Caco-2 (cell line): ENCODE results near the gene NHERF2. TPM values are rescaled to one million over a fixed set of nuclear protein-coding genes. Genes with fewer than 3 reads are reported as not detected.

ENCODE experiments used
- BruUV-seq: library from RNA; stranded (reverse); fragments of 400-500 nt; replicated peaks from 2 replicates; lab custom pipeline; 2021; lab: Mats Ljungman, UMichigan
- CTCF ChIA-PET: fragments of 300-600 bp; sonication (Branson Sonifier 250); formaldehyde crosslinking; loops from one replicate; lab custom pipeline; 2022; ENCODE audit warnings: antibody characterized with exemption; lab: Charles Lee
- POLR2A ChIA-PET: fragments of 300-600 bp; sonication (Branson Sonifier 250); formaldehyde crosslinking; loops from one replicate; lab custom pipeline; 2022; ENCODE audit warnings: antibody characterized with exemption; lab: Charles Lee
- DNase-seq, 2 experiments: peaks; one replicate each; pipeline versions ENCODE4 v3.0.0 to v3.0.0-alpha.2; 2020 to 2022
- H3K27me3 ChIP-seq: replicated peaks from 2 replicates; pipeline ENCODE4 v1.6.0; 2011; ENCODE audit warnings: low read length; ENCODE audit not compliant: control insufficient read depth, insufficient read depth
- H3K36me3 ChIP-seq: 2 replicates; pipeline ENCODE4 v1.5.1; 2011; ENCODE audit warnings: low read length; ENCODE audit not compliant: control insufficient read depth, insufficient read depth
- H3K4me1 ChIP-seq: fragments of 250-450 bp; sonication (Bioruptor Pico); 2 replicates; pipeline ENCODE4 v1.5.1; 2020; ENCODE audit warnings: mild to moderate bottlenecking
- H3K4me3 ChIP-seq: 2 replicates; pipeline ENCODE4 v1.5.1; 2011; ENCODE audit warnings: low read depth, mild to moderate bottlenecking, control low read depth, low read length
- H3K9me3 ChIP-seq: fragments of 250-450 bp; sonication (Bioruptor Pico); 2 replicates; pipeline ENCODE4 v1.5.1; 2020; ENCODE audit warnings: mild to moderate bottlenecking, moderate library complexity
- H3K27ac Mint-ChIP-seq: one replicate; pipeline ENCODE4 v1.8.0; 2022; ENCODE audit warnings: mixed read lengths; ENCODE audit not compliant: unreplicated experiment
- H3K27me3 Mint-ChIP-seq: one replicate; pipeline ENCODE4 v1.8.0; 2022; ENCODE audit warnings: mixed read lengths; ENCODE audit not compliant: insufficient read depth, unreplicated experiment
- H3K36me3 Mint-ChIP-seq: one replicate; pipeline ENCODE4 v1.8.0; 2022; ENCODE audit warnings: mild to moderate bottlenecking, mixed read lengths; ENCODE audit not compliant: insufficient read depth, unreplicated experiment
- H3K4me1 Mint-ChIP-seq: one replicate; pipeline ENCODE4 v1.8.0; 2022; ENCODE audit warnings: low read depth, mixed read lengths; ENCODE audit not compliant: unreplicated experiment
- H3K4me3 Mint-ChIP-seq: one replicate; pipeline ENCODE4 v1.8.0; 2022; ENCODE audit warnings: mild to moderate bottlenecking, moderate library complexity, mixed read lengths; ENCODE audit not compliant: unreplicated experiment
- H3K9me3 Mint-ChIP-seq: one replicate; pipeline ENCODE4 v1.8.0; 2022; ENCODE audit warnings: mixed read lengths; ENCODE audit not compliant: unreplicated experiment
- intact Hi-C: fragments of 100-400 bp; cut with micrococcal nuclease; formaldehyde crosslinking; loops from one replicate; pipeline ENCODE4 v1.10.0; 2022; ENCODE audit not compliant: unreplicated experiment
- total RNA-seq: library from RNA; stranded (reverse); gene quantifications from 2 replicates; pipeline ENCODE4 v1.2.3, GENCODE V29; 2022
- TF ChIP-seq, protein P1 (sequence below), 2 experiments: fragments of 200-600 bp in 1 of 2; IDR thresholded peaks; 1 replicate in 1 of 2; 2 replicates in 1 of 2; pipeline versions ENCODE4 v1.5.1 to v1.8.0; 2011 to 2022; ENCODE audit warnings: antibody characterized with exemption in 1 of 2, control low read depth in 1 of 2, inconsistent platforms in 1 of 2, low read depth in 1 of 2, low read length in 1 of 2, mild to moderate bottlenecking in 1 of 2, moderate library complexity in 1 of 2; ENCODE audit not compliant: insufficient read depth in 1 of 2, severe bottlenecking in 1 of 2, unreplicated experiment in 1 of 2

Gene NHERF2
- total RNA-seq, 1 experiment from 2014 or later: 26.6 TPM

DNA sequence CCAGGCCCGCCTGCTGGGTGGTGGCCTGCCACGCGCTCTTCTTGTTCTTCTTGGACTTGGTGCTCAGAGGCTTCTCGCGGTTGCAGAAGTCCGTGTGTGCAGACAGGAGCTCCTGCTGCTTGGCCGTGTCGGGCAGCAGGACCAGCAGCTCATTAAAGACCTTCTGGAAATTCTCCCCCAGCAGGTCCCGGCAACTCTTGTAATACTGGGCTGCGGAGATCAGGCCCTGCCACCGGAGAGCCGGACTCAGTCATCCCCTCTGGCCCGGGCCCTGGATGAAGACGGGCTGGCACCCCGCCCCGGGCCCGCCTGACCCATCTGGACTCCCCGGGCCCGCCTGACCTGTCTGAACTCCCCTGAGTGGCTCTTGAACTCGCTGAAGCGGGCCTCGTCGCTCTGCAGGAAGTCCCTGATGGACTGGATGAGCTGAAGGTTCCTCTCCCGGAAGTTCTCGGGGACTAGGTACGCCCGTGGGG lies 28.3 kb upstream of the NHERF2 start:
- ChIA-PET POLR2A (no interaction called here), CTCF (no interaction called here)
- Histone ChIP-seq H3K9me3 (no peaks in the 10 kb centered on the region), H3K27me3 (no peaks in the 10 kb centered on the region), H3K36me3 (peaks cover 2% of the 10 kb centered on the region; the same call in 1 of the 2 replicates), H3K4me3 (no peak overlapping the region), H3K4me1 (no peaks in the 10 kb centered on the region)
- intact Hi-C loops: no loop called here
- BruUV-seq: TSS peak; percentile 15
- Mint-ChIP-seq H3K27ac (no peak overlapping the region), H3K27me3 (no peaks in the 10 kb centered on the region), H3K36me3 (peaks cover 49% of the 10 kb centered on the region), H3K4me1 (no peaks in the 10 kb centered on the region), H3K9me3 (no peaks in the 10 kb centered on the region), H3K4me3 (no peak overlapping the region)
- TF ChIP-seq, protein P1, sequence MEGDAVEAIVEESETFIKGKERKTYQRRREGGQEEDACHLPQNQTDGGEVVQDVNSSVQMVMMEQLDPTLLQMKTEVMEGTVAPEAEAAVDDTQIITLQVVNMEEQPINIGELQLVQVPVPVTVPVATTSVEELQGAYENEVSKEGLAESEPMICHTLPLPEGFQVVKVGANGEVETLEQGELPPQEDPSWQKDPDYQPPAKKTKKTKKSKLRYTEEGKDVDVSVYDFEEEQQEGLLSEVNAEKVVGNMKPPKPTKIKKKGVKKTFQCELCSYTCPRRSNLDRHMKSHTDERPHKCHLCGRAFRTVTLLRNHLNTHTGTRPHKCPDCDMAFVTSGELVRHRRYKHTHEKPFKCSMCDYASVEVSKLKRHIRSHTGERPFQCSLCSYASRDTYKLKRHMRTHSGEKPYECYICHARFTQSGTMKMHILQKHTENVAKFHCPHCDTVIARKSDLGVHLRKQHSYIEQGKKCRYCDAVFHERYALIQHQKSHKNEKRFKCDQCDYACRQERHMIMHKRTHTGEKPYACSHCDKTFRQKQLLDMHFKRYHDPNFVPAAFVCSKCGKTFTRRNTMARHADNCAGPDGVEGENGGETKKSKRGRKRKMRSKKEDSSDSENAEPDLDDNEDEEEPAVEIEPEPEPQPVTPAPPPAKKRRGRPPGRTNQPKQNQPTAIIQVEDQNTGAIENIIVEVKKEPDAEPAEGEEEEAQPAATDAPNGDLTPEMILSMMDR (IDR thresholded peaks at IDR 0.05; ENCODE audit: insufficient read depth in 1 of 2, low read depth in 1 of 2, low read length in 1 of 2, severe bottlenecking in 1 of 2, unreplicated experiment in 1 of 2): no peak
- no peak for DNase-seq

DNA sequence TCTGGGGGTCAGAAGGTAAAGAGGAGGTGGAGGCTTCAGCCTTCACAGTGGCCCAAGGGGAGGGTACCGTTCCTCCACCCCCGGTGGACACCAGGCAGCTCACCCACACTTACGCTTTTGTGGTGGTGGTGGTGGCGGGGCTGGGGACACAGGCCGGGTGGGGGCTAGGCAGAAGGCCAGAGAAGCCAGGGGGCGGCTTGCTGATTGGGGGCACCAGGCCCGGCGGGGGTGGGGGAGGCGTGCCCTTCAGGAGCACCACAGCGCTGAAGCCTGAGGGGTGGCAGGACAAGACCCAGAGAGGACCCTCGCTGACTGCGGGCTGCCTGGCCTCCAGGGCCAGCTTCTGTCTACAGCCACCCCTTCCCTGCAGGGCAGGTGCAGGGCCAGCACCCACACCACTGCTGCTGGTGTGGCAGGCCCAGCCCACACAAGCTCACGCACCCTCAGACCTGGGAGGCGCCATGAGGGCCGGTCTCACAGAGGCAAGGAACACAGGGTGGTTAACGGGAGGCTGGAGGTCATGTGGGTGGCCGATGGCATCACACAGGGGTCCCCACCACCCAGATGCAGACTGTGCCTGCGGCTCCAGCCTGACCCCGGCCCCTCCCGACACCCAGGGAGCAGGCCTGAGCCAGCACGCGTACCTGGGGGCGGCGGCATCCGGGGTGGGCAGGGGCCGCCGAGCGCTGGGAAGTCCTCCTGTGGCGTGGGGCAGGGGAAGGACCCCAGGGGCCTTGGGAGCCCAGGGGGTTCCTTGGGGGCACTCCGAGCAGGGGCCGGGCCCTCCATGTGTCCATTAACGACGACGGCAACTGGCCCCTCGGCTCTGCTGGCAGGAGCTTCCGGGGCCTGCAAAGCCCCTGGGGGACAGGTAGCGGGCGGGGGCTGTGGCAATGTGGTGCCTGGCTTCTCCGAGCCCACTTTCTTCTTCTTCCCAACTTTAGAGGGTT lies 27.6 kb upstream of the NHERF2 start:
- no peak for DNase-seq
- Mint-ChIP-seq H3K4me1 (no peaks in the 10 kb centered on the region), H3K9me3 (no peaks in the 10 kb centered on the region), H3K4me3 (no peak overlapping the region), H3K27ac (no peak overlapping the region), H3K27me3 (no peaks in the 10 kb centered on the region), H3K36me3 (peaks cover 49% of the 10 kb centered on the region)
- BruUV-seq: no TSS peak
- H3K4me3 ChIP-seq: no peak overlapping the region
- H3K9me3 ChIP-seq: no peaks in the 10 kb centered on the region
- intact Hi-C loops: no loop called here
- CTCF ChIA-PET: no interaction called here
- H3K36me3 ChIP-seq: peaks cover 2% of the 10 kb centered on the region; the same call in 1 of the 2 replicates
- POLR2A ChIA-PET: no interaction called here
- H3K4me1 ChIP-seq: no peaks in the 10 kb centered on the region
- TF ChIP-seq, protein P1 (IDR thresholded peaks at IDR 0.05; ENCODE audit: insufficient read depth in 1 of 2, low read depth in 1 of 2, low read length in 1 of 2, severe bottlenecking in 1 of 2, unreplicated experiment in 1 of 2): no peak
- no peaks in the 10 kb centered on the region for H3K27me3 ChIP-seq

DNA sequence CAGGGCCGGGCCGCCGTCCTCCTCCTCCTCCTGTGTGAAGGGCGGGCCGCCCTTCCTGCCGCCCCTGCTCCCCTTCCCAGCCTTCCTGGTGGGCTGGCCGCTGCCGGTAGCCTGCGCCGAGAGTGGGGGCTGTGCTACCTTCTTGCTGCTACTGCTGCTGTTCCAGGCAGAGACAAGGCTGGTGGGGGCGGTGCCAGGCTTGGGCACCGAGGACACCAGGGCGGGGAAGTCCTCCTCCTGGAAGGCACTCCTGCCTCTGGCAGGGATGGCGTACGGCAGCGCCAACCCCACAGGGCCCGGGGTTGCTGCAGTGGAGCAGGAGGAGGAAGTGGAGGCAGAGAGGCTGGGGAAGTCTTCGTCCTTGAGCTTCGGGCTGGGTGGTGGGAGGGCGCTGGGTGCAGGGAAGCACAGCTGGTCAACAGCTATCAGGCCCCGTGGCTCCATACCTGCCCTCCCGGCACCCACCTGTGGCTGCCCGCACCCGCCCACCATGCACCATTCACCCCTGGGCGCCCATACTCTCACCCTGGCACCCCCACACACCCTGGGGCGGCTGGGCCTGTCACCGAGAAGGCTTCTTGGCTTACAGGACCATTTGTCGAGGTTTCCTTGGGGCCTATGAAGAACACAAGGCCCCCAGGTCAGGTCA lies 26.7 kb upstream of the NHERF2 start:
- Mint-ChIP-seq H3K4me3 (no peak overlapping the region), H3K36me3 (peaks cover 58% of the 10 kb centered on the region), H3K27ac (no peak overlapping the region), H3K9me3 (no peaks in the 10 kb centered on the region), H3K27me3 (no peaks in the 10 kb centered on the region), H3K4me1 (no peaks in the 10 kb centered on the region)
- no TSS peak for BruUV-seq
- no peaks in the 10 kb centered on the region for H3K27me3 ChIP-seq
- no peaks in the 10 kb centered on the region for H3K9me3 ChIP-seq
- no peak overlapping the region for H3K4me3 ChIP-seq
- TF ChIP-seq, protein P1 (IDR thresholded peaks at IDR 0.05; ENCODE audit: insufficient read depth in 1 of 2, low read depth in 1 of 2, low read length in 1 of 2, severe bottlenecking in 1 of 2, unreplicated experiment in 1 of 2): no peak
- intact Hi-C loops: no loop called here
- no peaks in the 10 kb centered on the region for H3K4me1 ChIP-seq
- H3K36me3 ChIP-seq: peaks cover 2% of the 10 kb centered on the region; the same call in 1 of the 2 replicates
- POLR2A ChIA-PET: no interaction called here
- CTCF ChIA-PET: no interaction called here
- DNase-seq: no peak
